ENCODE measurements around the gene P3R3URF.

P3R3URF gene

DNA sequence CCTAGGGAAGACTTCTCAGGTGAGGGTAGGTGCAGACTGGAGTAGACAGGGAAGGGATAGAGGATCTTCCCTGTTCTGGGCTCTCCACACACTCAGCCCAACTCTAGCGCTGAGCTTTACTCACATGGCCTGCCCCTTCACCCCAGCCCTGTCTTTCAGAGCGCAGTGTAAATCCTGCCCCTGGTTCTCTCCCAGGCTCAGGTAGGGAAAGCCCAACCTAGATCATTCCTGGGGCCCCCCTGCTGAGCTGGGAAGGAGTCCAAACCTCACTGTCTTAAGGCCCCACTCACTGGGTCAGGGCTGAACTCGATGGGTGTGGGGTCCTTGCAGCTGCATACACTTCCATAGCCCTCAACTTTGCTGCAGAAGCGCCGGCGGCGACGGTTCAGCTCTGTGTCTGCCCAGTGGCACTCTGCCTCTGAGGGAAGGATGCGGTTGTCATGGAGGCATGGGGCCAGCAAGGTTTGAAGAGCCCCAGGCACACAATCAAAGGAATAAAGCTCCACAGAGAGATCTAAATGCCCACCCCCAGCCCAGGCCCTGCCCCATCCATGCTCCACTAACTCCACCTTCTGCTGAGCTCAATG, 17.8 kb upstream of the P3R3URF start:
- DNase-seq: no peak

DNA sequence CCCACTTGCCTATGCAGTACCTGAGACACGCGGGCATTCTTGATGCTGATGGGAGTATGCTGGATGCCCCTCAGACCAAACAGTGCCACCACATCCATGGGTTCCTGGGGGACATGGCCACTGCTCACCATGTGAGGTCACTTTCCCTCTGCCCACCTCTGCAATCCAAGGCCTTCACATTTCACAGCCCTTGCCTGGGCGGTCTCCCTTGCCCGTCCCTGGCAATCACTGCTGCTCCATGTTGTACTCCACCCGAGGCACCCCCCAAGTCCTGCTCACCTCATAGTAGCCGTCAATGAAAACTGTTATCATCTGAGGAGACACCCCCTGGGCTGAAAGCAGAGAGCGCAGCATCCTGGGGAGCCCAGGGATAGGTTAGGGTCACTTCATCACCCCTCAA, 17.0 kb upstream of the P3R3URF start:
- no peak for DNase-seq

DNA sequence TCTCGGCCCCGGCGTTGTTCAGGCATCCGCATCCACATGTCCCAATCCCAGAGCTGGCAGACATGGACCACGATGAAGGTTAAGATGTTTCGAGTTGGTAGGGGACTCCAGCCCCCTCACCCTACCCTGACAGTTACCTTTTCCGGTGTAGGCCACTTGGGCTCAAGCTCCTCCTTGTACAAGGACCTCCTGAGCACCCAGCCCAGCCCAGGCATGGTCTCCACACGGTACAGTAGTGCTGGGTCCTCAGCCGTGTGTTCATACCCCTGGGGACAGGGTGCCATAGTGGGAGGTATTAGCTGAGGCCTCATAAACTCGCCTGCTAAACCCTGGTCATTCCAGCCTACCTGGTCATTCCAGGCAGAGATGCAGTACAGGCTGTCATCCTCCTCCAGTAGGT, 15.9 kb upstream of the P3R3URF start:
- DNase-seq: no peak

DNA sequence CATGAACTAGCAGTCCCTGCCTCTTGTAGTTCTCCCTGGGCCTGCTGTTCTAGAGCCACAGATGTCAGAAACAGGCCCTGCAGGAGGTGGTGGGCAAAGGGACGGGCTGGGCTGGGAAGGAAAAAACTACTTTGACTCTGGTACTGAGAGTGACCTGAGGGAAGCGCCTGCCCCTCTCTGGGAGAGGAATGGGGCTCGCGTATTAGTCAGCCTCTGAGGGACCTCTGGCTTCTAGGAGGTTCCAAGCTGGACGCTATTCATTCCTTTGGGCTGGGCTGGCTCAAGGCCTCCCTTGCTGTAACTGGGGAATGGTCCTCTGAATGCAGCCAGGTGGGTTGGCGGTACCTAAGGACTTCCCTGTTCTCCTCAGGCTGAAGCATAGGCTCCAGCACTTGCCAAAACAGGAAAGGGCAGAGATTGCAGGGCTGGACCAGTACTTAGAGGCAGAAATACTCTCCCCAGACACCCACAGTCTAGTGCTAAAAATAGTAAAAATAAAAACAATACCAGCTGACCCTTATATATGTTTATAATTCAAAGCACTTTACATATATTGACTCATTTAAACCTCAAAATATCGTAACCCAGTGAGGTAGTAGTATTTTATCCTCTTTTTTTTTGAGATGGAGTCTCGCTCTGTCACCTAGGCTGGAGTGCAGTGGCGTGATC, 14.9 kb upstream of the P3R3URF start:
- no peak for DNase-seq

- DNase-seq: no peak
Measured at GRCh38 chr1:46190539-46190938, 14.3 kb upstream of the P3R3URF start.

DNA sequence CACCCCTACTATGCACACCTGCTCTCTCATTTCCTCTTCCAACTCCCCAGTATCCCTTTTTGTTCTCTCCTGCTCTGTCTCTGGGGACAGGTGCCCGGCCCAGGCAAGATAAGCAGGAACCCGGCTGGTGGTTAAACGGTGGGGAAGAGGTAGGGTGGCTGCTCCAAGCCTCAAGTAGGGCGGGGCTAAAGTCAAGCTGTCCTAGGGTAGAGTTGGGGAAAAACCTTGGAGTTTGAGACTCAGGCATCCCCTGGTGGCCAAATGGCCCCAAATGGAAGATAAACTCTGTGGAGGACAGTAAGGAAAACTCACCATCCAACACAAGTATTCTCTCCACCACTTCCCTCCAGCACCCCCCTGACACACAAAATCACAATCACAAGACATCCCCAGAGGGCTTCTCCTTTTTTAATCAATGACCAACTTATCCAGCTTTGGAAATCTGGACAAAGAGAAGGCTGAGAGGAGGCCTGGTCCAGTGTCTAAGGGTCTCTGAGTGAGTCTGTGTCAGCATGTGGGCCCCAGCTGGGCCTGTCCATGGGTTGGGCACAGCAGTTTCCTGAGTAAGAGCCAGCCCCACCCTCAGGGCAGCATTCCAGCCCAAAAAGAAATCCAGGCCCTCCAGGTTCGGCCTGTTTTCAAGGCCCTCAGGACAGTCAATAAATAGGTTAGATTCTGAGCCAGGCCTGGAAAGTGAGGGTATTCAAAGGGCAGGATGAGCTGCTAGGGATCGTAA, 12.2 kb upstream of the P3R3URF start:
- DNase-seq: no peak

GRCh38 chr1:46187106-46187869, 11.0 kb upstream of the P3R3URF start:
- DNase-seq: no peak

DNA sequence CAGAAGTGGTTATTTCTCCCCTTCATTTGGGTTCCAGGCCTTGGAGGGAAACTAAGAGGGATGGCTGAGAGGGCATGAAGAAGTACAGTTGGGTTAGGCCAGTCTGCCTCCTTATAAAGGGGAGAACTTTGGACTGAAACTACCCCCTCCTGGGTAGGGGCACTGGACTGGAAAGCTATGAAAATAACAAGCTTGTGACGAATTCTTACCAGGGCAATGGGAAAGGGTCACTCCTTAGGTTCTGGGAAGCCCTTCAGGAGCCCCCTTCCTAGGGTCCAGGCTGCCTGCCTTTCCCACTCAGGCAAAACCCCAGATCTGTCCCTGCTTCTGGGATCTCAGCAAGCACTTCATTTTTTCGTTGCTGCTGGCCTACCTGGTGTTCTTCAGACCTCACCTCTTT, 9.8 kb upstream of the P3R3URF start:
- DNase-seq: no peak

GRCh38 chr1:46184920-46185658, 8.8 kb upstream of the P3R3URF start:
- no peak for DNase-seq

DNA sequence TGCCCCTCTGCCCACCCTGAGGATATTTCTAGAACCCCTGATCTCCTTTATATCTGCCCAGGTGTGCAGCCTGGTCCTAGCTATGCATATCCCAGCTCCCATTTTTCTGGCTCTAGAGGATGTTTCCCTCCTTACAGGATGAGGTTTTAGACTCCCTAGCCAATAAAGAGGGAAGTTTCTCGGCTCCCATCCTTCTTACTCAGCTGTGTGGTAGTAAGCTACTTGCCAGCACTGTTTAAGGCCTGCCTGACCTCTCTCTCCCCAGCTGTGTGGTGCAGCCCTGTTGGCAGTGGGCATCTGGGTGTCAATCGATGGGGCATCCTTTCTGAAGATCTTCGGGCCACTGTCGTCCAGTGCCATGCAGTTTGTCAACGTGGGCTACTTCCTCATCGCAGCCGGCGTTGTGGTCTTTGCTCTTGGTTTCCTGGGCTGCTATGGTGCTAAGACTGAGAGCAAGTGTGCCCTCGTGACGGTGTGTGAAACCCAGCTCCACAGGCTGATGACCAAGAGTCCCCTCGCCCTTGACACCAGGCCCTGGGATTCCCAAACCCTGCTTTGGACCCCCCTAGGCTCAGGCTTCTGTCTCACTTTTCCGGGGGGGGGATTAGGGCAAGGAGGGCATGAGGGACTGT, 7.8 kb upstream of the P3R3URF start:
- DNase-seq: no peak

DNA sequence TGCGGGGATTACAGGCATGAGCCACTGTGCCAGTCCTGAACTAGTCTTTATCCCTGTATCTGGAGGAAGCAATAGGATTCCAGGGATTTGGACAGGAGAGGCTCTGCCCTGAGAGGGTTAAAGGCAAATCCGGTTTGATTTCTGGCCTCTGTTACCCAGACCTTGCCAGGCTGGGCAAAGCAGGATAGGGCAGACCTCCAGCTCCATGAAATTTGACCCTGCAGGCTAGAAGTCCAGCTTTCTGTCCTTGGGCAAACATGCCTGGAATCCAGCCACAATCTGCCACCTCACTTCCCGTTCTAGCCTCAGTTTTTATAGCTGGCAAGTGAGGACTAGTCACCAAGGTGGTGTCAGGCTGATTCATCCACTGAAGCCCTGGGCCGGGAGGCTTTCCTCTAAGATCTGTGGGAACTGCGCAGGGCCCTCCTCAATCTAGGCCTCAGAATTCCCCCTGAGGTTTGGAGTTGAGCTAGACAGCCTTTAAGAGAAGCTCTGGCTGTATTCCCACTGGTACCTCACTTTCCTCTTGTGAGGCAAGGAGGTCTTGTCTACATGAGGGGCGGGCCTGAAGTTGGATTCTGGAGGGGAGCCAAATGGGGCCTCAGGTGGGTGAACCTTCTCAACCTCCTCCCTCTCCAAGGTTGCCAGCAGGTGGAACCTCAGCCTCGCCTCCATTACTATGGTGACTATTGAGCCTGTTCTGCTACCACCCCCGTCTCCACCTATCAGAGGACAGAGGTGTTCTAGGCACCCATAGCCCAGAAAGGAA, 7.0 kb upstream of the P3R3URF start:
- no peak for DNase-seq

DNA sequence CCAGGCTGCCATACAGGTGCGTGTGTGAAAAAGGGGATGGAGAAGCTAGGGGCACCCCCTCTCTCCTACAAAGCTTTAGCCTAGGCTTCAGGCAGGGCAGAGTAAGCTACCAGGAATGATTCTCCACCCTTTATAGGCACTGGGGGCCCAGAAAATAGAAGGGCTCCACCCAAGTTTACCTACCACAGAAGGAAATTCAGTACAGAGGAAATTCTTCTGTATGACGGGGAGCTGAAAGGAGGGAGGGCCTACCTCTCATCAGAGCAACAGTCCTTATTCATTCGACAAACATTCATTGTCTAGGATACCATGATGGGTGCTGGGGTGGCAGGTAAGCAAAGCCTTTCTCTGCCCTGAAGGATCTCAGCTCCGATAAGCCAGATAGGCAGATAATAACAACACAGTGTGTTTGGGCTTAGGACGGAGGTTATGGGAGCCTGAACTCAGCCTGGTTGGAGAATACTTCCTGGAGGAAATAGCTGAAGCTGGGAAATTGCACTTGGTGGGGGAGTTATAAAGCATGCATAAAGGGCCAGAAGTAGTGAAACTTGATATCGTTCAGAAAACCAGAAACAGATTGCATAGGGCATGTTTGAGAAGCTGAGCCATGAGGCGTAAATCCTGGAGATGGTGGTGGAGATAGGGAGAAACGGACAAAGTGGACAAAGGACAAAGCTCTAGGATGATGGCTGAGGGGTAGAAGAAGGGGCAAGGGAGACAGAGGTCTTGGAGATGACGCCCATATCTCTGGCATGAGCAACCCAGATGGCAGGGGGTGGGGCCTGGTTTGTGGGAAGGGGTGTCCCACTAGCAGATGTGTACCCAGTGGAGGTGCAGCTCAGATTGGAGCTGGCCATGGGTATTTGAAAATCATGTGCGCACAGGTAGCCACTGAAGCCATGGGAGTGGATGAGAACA, 5.3 kb upstream of the P3R3URF start:
- no peak for DNase-seq

DNA sequence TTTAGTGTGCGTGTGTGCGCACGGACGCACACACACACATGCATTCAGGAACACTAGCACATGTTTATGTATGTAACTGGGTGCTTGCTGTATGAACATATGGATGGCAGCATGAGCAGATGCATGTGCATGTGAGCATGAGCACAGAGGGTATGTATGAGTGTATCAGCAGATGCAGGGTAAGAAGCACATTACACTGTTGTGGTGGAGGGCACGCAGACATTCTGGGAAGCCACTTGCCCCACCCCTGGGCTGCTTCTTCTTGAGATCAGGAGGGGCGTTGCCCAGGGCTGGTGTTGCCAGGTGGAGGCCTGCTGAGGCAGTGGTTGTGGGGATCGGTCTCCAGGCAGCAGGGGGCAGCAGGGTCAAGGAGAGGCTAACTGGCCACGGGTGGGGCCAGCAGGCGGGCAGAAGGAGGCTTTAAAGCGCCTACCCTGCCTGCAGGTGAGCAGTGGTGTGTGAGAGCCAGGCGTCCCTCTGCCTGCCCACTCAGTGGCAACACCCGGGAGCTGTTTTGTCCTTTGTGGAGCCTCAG, 3.9 kb upstream of the P3R3URF start:
- no peak for DNase-seq

DNA sequence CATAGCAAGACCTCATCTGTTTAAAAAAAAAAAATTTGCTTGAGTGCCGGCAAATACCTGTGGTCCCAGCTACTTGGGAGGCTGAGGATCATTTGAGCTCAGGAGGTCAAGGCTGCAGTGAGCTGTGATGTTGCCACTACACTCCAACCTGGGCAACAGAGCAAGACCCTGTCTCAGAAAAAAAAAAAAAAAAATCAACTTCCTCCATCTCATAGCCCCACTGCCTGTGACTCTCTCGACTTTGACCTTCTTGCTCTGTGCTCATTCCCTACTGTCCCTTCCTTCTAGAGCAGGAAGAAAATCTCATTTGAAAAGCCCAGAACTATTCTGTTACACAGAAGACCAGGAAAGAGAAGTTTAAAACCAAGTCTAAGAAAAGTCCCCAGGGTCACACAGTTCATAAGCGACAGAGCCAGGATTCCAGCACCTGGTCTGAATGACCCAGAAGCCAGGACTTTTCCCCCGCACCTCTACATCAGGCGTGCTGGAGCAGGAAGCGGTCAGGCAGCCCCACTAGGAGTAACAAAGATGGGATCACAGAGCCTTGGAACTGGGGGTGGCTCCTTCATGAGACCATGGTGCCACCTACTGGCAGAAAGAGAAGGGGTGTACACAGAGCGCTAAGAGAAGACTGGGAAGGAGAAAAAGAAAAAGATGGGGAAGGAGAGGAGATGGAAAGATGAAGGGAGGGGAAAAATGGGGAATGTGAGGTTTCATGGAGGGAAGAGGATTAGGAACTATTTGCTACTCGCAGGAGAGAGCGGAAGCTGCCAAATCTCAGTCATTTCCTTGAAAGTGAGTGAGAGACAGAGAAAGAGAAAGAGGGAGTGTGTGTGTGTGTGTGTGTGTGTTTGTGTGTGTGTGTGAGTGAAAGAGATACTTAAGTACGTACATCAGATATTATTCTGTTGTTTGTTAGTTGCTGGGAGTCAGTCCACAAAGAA, 3.1 kb upstream of the P3R3URF start:
- peak; percentile 31 for DNase-seq

- no peak for DNase-seq
Measured at GRCh38 chr1:46175243-46175642, 1.0 kb downstream of the P3R3URF start.

- no peak for DNase-seq
Measured at GRCh38 chr1:46174448-46175231, 1.6 kb downstream of the P3R3URF start, which contains the start of gene TSPAN1. TSS of gene TSPAN1 (plus strand) at chr1:46175087. CDS start at chr1:46181108, 6,021 bp downstream.

DNA sequence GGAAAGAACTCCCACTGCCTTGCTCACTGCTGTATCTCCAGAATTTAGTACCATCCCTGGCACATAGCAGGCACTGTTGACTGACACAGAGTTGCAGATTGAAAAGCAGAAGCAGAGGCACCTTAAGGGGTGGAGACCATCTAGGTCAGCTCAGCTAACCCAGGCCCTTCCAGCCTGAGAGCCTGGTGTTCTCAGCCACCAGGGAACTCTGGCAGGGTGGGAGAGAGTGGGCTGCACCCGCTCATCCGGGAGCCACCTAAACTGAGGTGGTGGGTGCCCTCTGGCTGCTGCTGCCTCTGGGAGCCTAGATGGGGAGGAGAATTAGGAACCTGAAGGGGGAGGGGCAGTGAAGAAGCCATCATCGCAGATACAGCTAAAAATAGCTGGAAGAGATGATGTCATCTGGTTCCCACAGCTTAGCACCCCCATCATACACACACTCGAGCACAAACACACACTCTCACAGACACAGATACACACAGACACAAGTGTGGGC, 2.9 kb downstream of the P3R3URF start:
- no peak for DNase-seq

GRCh38 chr1:46172321-46172720, 4.0 kb downstream of the P3R3URF start:
- DNase-seq: no peak

Data from KG1 (cell line).